GM10266 (cell line): ENCODE results near the gene PCDHB13.
"Not testable (repeated sequence)": the region's sequence is repeated elsewhere in the genome, so short reads cannot be mapped to it uniquely, and the experiment has no call there.

Experiments
- DNase-seq: peaks from one replicate; pipeline ENCODE4 v3.0.0; 2012; ENCODE audit errors: extremely low spot score
- TF ChIP-seq, protein P1 (sequence below): IDR thresholded peaks from 2 replicates; pipeline ENCODE4 v1.5.1; 2012; ENCODE audit warnings: mild to moderate bottlenecking, low read depth; ENCODE audit not compliant: control insufficient read depth, insufficient read depth; ENCODE audit errors: missing control alignments

The PCDHB13 gene

DNA sequence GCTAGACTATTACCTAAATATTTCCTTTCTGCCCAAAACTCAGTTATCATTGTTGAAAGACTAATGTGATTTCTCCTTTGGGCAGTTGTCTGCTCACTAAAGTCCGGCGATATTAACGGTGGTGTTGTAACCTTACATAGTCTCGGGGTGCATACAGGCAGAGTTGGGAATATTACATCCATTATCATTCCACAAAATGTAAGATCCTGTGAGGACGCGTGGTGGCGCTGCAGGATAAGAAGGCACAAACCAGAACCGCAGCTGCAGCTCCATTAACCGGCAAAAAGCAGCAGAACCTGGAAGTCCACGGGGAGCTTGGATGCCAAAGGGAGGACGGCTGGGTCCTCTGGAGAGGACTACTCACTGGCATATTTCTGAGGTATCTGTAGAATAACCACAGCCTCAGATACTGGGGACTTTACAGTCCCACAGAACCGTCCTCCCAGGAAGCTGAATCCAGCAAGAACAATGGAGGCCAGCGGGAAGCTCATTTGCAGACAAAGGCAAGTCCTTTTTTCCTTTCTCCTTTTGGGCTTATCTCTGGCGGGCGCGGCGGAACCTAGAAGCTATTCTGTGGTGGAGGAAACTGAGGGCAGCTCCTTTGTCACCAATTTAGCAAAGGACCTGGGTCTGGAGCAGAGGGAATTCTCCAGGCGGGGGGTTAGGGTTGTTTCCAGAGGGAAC is at the start of gene PCDHB13:
PCDHB13 (plus strand) TSS at position 264 of the 684 bp plus-strand sequence; CDS start at position 469, 205 bp downstream.
- not testable (repeated sequence) for DNase-seq
- TF ChIP-seq, protein P1, sequence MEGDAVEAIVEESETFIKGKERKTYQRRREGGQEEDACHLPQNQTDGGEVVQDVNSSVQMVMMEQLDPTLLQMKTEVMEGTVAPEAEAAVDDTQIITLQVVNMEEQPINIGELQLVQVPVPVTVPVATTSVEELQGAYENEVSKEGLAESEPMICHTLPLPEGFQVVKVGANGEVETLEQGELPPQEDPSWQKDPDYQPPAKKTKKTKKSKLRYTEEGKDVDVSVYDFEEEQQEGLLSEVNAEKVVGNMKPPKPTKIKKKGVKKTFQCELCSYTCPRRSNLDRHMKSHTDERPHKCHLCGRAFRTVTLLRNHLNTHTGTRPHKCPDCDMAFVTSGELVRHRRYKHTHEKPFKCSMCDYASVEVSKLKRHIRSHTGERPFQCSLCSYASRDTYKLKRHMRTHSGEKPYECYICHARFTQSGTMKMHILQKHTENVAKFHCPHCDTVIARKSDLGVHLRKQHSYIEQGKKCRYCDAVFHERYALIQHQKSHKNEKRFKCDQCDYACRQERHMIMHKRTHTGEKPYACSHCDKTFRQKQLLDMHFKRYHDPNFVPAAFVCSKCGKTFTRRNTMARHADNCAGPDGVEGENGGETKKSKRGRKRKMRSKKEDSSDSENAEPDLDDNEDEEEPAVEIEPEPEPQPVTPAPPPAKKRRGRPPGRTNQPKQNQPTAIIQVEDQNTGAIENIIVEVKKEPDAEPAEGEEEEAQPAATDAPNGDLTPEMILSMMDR, result peak; percentile 5

DNA sequence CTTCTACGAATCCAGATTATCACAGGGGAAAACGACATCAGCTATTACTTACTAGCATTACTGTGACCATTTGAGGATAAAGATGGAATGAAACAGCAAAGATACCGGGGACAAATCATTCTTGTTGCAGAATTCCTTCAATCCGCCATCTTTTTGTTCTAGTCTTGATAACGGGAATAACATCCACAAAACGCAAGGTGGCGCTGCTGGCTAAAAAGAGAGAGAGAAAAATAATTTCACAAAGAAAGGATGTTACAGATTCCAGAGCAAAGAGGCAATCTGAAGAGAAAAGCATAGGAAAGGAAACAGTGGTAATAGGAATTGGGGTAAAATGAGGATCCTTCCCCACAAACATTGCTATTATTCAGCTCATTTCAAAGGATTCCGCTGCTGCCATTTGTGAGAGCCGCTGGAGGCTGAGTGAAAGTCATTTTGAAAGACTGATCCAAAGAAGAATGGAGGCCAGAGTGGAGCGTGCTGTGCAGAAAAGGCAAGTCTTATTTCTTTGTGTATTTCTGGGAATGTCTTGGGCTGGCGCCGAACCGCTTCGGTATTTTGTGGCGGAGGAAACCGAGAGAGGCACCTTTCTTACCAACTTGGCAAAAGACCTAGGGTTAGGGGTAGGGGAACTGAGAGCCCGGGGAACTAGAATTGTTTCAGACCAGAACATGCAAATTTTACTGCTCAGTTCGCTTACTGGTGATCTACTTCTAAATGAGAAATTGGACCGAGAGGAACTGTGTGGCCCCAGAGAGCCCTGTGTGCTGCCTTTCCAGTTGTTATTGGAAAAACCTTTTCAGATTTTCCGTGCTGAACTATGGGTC is 41.1 kb upstream of the PCDHB13 start, which contains the start of gene PCDHB7:
PCDHB7 (plus strand) TSS at position 264 of the 824 bp plus-strand sequence; CDS start at position 456, 192 bp downstream.
- TF ChIP-seq, protein P1, result peak; percentile 26
- DNase-seq, result no peak

DNA sequence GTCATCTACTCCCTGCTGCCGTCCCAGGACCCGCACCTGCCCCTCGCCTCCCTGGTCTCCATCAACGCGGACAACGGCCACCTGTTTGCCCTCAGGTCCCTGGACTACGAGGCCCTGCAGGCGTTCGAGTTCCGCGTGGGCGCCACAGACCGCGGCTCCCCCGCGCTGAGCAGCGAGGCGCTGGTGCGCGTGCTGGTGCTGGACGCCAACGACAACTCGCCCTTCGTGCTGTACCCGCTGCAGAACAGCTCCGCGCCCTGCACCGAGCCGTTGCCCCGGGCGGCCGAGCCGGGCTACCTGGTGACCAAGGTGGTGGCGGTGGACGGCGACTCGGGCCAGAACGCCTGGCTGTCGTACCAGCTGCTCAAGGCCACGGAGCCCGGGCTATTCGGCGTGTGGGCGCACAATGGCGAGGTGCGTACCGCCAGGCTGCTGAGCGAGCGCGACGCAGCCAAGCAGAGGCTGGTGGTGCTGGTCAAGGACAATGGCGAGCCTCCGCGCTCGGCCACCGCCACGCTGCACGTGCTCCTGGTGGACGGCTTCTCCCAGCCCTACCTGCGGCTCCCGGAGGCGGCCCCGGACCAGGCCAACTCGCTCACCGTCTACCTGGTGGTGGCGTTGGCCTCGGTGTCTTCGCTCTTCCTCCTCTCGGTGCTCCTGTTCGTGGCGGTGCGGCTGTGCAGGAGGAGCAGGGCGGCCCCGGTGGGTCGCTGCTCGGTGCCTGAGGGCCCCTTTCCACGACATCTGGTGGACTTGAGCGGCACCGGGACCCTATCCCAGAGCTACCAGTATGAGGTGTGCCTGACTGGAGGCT is 39.2 kb upstream of the PCDHB13 start:
- DNase-seq, result not testable (repeated sequence)

DNA sequence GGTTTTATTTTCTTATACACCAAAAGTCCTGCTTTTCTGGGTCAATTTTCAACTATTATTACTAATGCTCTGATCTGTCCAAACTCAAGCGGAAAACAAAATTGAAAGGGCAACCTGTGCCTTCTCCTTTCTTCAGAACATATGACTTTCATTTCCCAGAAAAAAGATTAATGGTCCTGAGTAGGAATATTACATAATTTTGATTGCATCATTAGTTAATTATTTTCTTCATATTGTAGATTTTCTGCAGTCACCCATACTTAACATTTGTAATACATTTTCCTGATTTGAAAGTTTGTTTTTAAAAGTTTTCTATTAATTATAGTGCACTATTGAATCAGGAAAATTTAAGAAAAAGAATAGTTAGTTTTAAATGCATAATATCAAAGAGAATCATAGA is 37.8 kb upstream of the PCDHB13 start:
- DNase-seq, result no peak
- TF ChIP-seq, protein P1, result no peak

DNA sequence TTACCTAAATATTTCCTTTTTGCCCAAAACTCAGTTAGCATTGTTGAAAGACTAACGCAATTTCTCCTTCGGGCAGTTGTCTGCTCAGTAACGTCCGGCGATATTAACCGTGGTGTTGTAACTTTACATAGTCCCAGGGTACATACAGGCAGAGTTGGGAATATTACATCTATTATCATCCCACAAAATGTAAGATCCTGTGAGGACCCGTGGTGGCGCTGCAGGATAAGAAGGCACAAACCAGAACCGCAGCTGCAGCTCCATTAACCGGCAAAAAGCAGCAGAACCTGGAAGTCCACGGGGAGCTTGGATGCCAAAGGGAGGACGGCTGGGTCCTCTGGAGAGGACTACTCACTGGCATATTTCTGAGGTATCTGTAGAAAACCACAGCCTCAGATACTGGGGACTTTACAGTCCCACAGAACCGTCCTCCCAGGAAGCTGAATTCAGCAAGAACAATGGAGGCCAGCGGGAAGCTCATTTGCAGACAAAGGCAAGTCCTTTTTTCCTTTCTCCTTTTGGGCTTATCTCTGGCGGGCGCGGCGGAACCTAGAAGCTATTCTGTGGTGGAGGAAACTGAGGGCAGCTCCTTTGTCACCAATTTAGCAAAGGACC is 36.0 kb upstream of the PCDHB13 start, which contains the start of gene PCDHB8:
PCDHB8 (plus strand) TSS at position 214 of the 615 bp plus-strand sequence; CDS start at position 459, 245 bp downstream.
- not testable (repeated sequence) for DNase-seq

DNA sequence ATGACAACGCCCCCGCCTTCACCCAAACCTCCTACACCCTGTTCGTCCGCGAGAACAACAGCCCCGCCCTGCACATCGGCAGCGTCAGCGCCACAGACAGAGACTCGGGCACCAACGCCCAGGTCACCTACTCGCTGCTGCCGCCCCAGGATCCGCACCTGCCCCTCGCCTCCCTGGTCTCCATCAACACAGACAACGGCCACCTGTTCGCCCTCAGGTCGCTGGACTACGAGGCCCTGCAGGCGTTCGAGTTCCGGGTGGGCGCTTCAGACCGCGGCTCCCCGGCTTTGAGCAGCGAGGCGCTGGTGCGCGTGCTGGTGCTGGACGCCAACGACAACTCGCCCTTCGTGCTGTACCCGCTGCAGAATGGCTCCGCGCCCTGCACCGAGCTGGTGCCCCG is 34.3 kb upstream of the PCDHB13 start:
- DNase-seq, result not testable (repeated sequence)

DNA sequence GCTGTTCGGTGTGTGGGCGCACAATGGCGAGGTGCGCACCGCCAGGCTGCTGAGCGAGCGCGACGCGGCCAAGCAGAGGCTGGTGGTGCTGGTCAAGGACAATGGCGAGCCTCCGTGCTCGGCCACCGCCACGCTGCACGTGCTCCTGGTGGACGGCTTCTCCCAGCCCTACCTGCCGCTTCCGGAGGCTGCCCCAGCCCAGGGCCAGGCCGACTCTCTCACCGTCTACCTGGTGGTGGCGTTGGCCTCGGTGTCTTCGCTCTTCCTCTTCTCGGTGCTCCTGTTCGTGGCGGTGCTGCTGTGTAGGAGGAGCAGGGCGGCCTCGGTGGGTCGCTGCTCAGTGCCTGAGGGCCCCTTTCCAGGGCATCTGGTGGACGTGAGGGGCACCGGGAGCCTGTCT is 33.8 kb upstream of the PCDHB13 start:
- DNase-seq, result not testable (repeated sequence)

DNA sequence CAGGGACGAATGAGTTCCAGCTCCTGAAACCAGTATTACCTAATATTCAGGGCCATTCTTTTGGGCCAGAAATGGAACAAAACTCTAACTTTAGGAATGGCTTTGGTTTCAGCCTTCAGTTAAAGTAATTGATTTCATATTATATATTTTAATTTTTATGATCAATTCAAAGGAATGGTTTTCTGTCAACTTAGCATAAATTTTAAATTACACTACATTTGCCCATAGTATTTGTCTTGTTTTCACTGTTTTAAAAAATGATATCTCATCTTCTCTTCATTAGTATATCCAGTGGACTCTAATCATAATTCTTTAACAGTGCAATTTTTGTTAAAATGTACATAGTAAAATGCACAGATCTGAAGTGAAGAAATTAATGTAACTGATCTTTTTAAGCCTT is 33.4 kb upstream of the PCDHB13 start:
- no peak for DNase-seq
- TF ChIP-seq, protein P1, result no peak
